EH (cell line): Measurements from ENCODE around the gene CRLF3.
"Not testable (repeated sequence)": the region's sequence is repeated elsewhere in the genome, so short reads cannot be mapped to it uniquely, and the experiment has no call there.

Source experiments
- DNase-seq: peaks from one replicate; pipeline ENCODE4 v3.0.0-alpha.2; 2015; ENCODE audit warnings: low read depth

The CRLF3 gene

GRCh38 chr17:30814236-30814635, 10.3 kb downstream of the CRLF3 start:
- not testable (repeated sequence) for DNase-seq

GRCh38 chr17:30812218-30813177, 12.0 kb downstream of the CRLF3 start:
- DNase-seq, result peak; percentile 23

- DNase-seq, result no peak
These were observed 14.6 kb downstream of the CRLF3 start for GRCh38 chr17:30809867-30810266.

- no peak for DNase-seq
These were observed 15.7 kb downstream of the CRLF3 start for GRCh38 chr17:30808785-30809286.

GRCh38 chr17:30807896-30808295, 16.6 kb downstream of the CRLF3 start:
- DNase-seq, result no peak

GRCh38 chr17:30805944-30806456, 18.5 kb downstream of the CRLF3 start:
- DNase-seq, result no peak

- DNase-seq, result no peak
These were observed 22.8 kb downstream of the CRLF3 start for GRCh38 chr17:30801671-30802070.

GRCh38 chr17:30796016-30796415, 28.5 kb downstream of the CRLF3 start:
- DNase-seq, result no peak

GRCh38 chr17:30794372-30794771, 30.1 kb downstream of the CRLF3 start:
- no peak for DNase-seq

GRCh38 chr17:30793282-30793977, 31.1 kb downstream of the CRLF3 start:
- DNase-seq, result no peak

- no peak for DNase-seq
These were observed 34.2 kb downstream of the CRLF3 start for GRCh38 chr17:30790279-30790678.

- peak; percentile 76 for DNase-seq
These were observed 35.6 kb downstream of the CRLF3 start for GRCh38 chr17:30788918-30789317.

- peak; percentile 21 for DNase-seq
These were observed 42.3 kb downstream of the CRLF3 start for GRCh38 chr17:30782206-30782605.

- DNase-seq, result no peak
These were observed 44.1 kb downstream of the CRLF3 start for GRCh38 chr17:30780343-30780742.

- DNase-seq, result peak; percentile 23
These were observed 55.7 kb downstream of the CRLF3 start for GRCh38 chr17:30768771-30769170.

GRCh38 chr17:30767641-30768404, 56.7 kb downstream of the CRLF3 start:
- DNase-seq, result peak; percentile 16

GRCh38 chr17:30761060-30761459, 63.4 kb downstream of the CRLF3 start:
- no peak for DNase-seq

- DNase-seq, result not testable (repeated sequence)
These were observed 71.2 kb downstream of the CRLF3 start for GRCh38 chr17:30753291-30753690.

GRCh38 chr17:30750982-30751381, 73.5 kb downstream of the CRLF3 start:
- DNase-seq, result not testable (repeated sequence)

- DNase-seq, result not testable (repeated sequence)
These were observed 76.9 kb downstream of the CRLF3 start for GRCh38 chr17:30747621-30748020.

GRCh38 chr17:30742669-30743068, 81.8 kb downstream of the CRLF3 start:
- peak; percentile 15 for DNase-seq

GRCh38 chr17:30736371-30736770, 88.1 kb downstream of the CRLF3 start:
- not testable (repeated sequence) for DNase-seq
